GM10266 (cell line): ENCODE results near the gene GDF7.

ENCODE experiments used
- DNase-seq: peaks from one replicate; pipeline ENCODE4 v3.0.0; 2012; ENCODE audit errors: extremely low spot score
- TF ChIP-seq, protein P1 (sequence below): IDR thresholded peaks from 2 replicates; pipeline ENCODE4 v1.5.1; 2012; ENCODE audit warnings: mild to moderate bottlenecking, low read depth; ENCODE audit not compliant: control insufficient read depth, insufficient read depth; ENCODE audit errors: missing control alignments

GDF7 gene

GRCh38 chr2:20649976-20650375 is 17.0 kb upstream of the GDF7 start:
- TF ChIP-seq, protein P1, sequence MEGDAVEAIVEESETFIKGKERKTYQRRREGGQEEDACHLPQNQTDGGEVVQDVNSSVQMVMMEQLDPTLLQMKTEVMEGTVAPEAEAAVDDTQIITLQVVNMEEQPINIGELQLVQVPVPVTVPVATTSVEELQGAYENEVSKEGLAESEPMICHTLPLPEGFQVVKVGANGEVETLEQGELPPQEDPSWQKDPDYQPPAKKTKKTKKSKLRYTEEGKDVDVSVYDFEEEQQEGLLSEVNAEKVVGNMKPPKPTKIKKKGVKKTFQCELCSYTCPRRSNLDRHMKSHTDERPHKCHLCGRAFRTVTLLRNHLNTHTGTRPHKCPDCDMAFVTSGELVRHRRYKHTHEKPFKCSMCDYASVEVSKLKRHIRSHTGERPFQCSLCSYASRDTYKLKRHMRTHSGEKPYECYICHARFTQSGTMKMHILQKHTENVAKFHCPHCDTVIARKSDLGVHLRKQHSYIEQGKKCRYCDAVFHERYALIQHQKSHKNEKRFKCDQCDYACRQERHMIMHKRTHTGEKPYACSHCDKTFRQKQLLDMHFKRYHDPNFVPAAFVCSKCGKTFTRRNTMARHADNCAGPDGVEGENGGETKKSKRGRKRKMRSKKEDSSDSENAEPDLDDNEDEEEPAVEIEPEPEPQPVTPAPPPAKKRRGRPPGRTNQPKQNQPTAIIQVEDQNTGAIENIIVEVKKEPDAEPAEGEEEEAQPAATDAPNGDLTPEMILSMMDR = no peak
- DNase-seq = no peak

GRCh38 chr2:20650393-20650876 is 16.5 kb upstream of the GDF7 start:
- DNase-seq = peak; percentile 57
- TF ChIP-seq, protein P1 = no peak

GRCh38 chr2:20650877-20651730 is 15.8 kb upstream of the GDF7 start, which contains the start of gene HS1BP3:
Gene HS1BP3 (minus strand): TSS chr2:20651098. CDS start chr2:20651063, 35 bp downstream.
- TF ChIP-seq, protein P1 = peak; percentile 99
- DNase-seq = peak; percentile 98

DNA sequence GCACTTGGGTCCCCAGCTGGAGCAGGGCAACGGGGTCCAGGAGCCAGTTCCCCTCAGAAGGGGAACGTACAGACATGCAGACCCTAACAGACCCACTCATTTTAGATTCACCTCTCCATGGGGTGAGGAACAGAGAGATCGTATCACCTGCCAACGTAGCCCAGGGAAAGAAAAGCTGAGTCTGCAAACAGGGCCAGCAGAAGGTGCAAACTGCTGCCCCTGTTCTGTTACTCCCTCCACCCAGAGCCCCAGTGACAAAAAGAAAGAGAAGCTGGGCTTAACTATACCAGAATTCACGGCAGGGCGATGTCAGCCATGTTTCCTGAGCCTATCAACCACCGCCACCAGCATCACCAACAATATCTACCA is 15.2 kb upstream of the GDF7 start:
- DNase-seq = no peak
- TF ChIP-seq, protein P1 = no peak

DNA sequence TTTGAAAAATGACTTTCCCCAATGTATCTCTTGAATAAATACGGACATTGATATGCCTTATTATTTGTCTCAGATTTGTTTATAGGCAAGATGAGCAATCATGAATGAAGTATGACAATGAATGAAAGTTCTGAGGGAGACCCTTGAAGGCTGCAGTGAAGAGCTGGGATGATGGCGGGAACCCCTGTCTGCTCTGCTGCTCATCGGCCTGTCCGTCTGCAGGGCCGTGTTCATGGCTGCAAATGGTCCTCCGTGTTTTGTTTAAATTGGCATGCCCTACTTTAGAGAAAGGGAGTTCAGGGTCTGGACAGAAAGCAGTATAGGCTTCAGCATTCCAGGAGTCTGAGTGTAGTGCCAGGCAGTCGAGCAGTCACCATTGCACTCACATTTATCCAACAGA is 14.8 kb upstream of the GDF7 start:
- DNase-seq = no peak
- TF ChIP-seq, protein P1 = no peak

- DNase-seq = no peak
Observed at GRCh38 chr2:20652673-20653575, 14.0 kb upstream of the GDF7 start.

More at GRCh38 chr2:20652673-20653575, 14.0 kb upstream of the GDF7 start:
- TF ChIP-seq, protein P1 = no peak
